Upper lobe of right lung (tissue), 1 donor: ENCODE results near the gene BCL2L15. TPM values are rescaled to one million over a fixed set of nuclear protein-coding genes. Genes with fewer than 3 reads are reported as not detected.
A peak's percentile ranks its signal among the peaks of the same experiment; 100 is the strongest.

Source experiments
- ATAC-seq: fragments of 200-7000 bp; cut with Tn5 transposase; one replicate; pipeline ENCODE4 v1.9.1; 2020; ENCODE audit warnings: mild to moderate bottlenecking, moderate library complexity
- DNase-seq: peaks from one replicate; pipeline ENCODE4 v3.0.0-alpha.2; 2020
- H3K27ac ChIP-seq: fragments of 200-600 bp; one replicate; pipeline ENCODE4 v1.8.0; 2022
- H3K27me3 ChIP-seq: fragments of 200-600 bp; one replicate; pipeline ENCODE4 v1.8.0; 2022; ENCODE audit warnings: mild to moderate bottlenecking
- H3K36me3 ChIP-seq: fragments of 200-600 bp; one replicate; pipeline ENCODE4 v1.8.0; 2022
- H3K4me1 ChIP-seq: fragments of 200-600 bp; one replicate; pipeline ENCODE4 v1.8.0; 2022
- H3K4me3 ChIP-seq: fragments of 200-600 bp; one replicate; pipeline ENCODE4 v1.8.0; 2022; ENCODE audit warnings: mild to moderate bottlenecking
- H3K9me3 ChIP-seq: fragments of 200-600 bp; one replicate; pipeline ENCODE4 v1.8.0; 2022
- CTCF ChIP-seq: fragments of 200-600 bp; IDR thresholded peaks from one replicate; pipeline ENCODE4 v1.8.0; 2022; ENCODE audit warnings: antibody characterized with exemption
- intact Hi-C: fragments of 100-400 bp; cut with DNase I; formaldehyde crosslinking; loops from one replicate; pipeline ENCODE4 v1.11.0; 2022
- total RNA-seq: library from RNA; stranded (reverse); fragmentation: NEBNext Ultra II Directional; extraction: Animal tissue kit (Norgen Biotek cat#: 25700); gene quantifications from one replicate; pipeline ENCODE4 v1.2.1, GENCODE V29; 2021
- donor health status: DM: no; HTN: yes; CAD: no; lungs with severe emphysema.

Gene BCL2L15
- total RNA-seq, 1 donor from 2014 or later = 1.8 TPM

- peak overlapping the region; percentile 96 for H3K27ac ChIP-seq
- H3K36me3 ChIP-seq = no peaks in the 10 kb centered on the region
- H3K27me3 ChIP-seq = no peaks in the 10 kb centered on the region
- peak overlapping the region; percentile 83 for H3K4me3 ChIP-seq
- ATAC-seq (no peak), DNase-seq (no peak)
- no peaks in the 10 kb centered on the region for H3K9me3 ChIP-seq
- no peak for TF ChIP-seq CTCF
- peaks cover 24% of the 10 kb centered on the region for H3K4me1 ChIP-seq
- intact Hi-C loops = no loop called here
These were observed 41.0 kb upstream of the BCL2L15 start for GRCh38 chr1:113928187-113928930.

GRCh38 chr1:113924473-113924872 is 37.1 kb upstream of the BCL2L15 start:
- intact Hi-C loops = no loop called here
- TF ChIP-seq CTCF = no peak

GRCh38 chr1:113922957-113923356 is 35.6 kb upstream of the BCL2L15 start:
- no peak overlapping the region for H3K27ac ChIP-seq
- H3K4me1 ChIP-seq = no peaks in the 10 kb centered on the region
- DNase-seq = no peak
- no peak for TF ChIP-seq CTCF
- intact Hi-C loops = no loop called here
- H3K36me3 ChIP-seq = no peaks in the 10 kb centered on the region
- no peak overlapping the region for H3K4me3 ChIP-seq
- ATAC-seq = no peak
- H3K27me3 ChIP-seq = no peaks in the 10 kb centered on the region
- no peaks in the 10 kb centered on the region for H3K9me3 ChIP-seq

More at GRCh38 chr1:113924473-113924872, 37.1 kb upstream of the BCL2L15 start:
- no peaks in the 10 kb centered on the region for H3K9me3 ChIP-seq
- no peak for ATAC-seq
- H3K27ac ChIP-seq = no peak overlapping the region
- H3K4me1 ChIP-seq = no peaks in the 10 kb centered on the region
- no peak for DNase-seq
- no peak overlapping the region for H3K4me3 ChIP-seq
- H3K27me3 ChIP-seq = no peaks in the 10 kb centered on the region
- H3K36me3 ChIP-seq = no peaks in the 10 kb centered on the region

GRCh38 chr1:113918243-113918642 is 30.9 kb upstream of the BCL2L15 start:
- Histone ChIP-seq H3K27ac (no peak overlapping the region), H3K4me3 (no peak overlapping the region), H3K4me1 (no peaks in the 10 kb centered on the region), H3K27me3 (no peaks in the 10 kb centered on the region), H3K9me3 (no peaks in the 10 kb centered on the region), H3K36me3 (no peaks in the 10 kb centered on the region)
- ATAC-seq (no peak), DNase-seq (no peak)
- intact Hi-C loops = no loop called here
- TF ChIP-seq CTCF = no peak

GRCh38 chr1:113917400-113918082 is 30.2 kb upstream of the BCL2L15 start:
- Histone ChIP-seq H3K27ac (no peak overlapping the region), H3K36me3 (no peaks in the 10 kb centered on the region), H3K9me3 (no peaks in the 10 kb centered on the region), H3K27me3 (no peaks in the 10 kb centered on the region), H3K4me3 (no peak overlapping the region), H3K4me1 (no peaks in the 10 kb centered on the region)
- no peak for TF ChIP-seq CTCF
- intact Hi-C loops = no loop called here
- no peak for ATAC-seq
- no peak for DNase-seq
